Stimulated activated CD4-positive, alpha-beta T cell treated with anti-CD3 and anti-CD28 coated beads, Interleukin-12 subunit alpha, Interleukin-12 subunit beta, amount 100 ng/mL, for 48 hours (primary cell): ENCODE data around the gene NDUFV3.
"Not testable (repeated sequence)": the region's sequence is repeated elsewhere in the genome, so short reads cannot be mapped to it uniquely, and the experiment has no call there.

ENCODE experiments used
- DNase-seq, 3 donors: peaks; one replicate each; pipeline ENCODE4 v3.0.0-alpha.2; 2020; ENCODE audit warnings: low read depth in 2 of 3, low spot score in 1 of 3

Gene NDUFV3

GRCh38 chr21:42855937-42856335, 37.2 kb upstream of the NDUFV3 start:
- DNase-seq: no peak

DNA sequence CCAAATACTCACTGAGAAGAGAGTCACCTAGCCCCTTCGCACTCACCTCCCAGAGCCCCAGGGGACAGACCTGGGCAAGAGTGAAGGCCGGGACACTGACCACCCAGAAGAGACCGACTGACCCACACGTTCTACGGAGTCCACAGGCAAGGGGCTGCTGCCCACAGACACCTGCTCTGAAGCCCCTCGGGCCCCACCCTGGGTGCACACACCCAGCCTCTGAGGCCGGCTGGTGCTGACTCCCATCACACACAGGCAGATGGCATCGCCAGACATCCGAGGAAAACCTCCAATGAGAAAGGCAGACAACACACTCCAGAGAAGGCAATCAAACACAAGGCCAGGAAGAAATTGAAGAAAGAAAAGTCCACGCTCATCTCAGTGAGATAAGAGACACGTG, 35.9 kb upstream of the NDUFV3 start:
- DNase-seq: no peak

GRCh38 chr21:42858185-42858847, 34.8 kb upstream of the NDUFV3 start:
- DNase-seq: no peak

- DNase-seq: no peak
These were observed 33.9 kb upstream of the NDUFV3 start for GRCh38 chr21:42858957-42859890.

GRCh38 chr21:42859891-42860230, 33.2 kb upstream of the NDUFV3 start:
- no peak for DNase-seq

GRCh38 chr21:42860345-42860744, 32.8 kb upstream of the NDUFV3 start:
- DNase-seq: no peak

DNA sequence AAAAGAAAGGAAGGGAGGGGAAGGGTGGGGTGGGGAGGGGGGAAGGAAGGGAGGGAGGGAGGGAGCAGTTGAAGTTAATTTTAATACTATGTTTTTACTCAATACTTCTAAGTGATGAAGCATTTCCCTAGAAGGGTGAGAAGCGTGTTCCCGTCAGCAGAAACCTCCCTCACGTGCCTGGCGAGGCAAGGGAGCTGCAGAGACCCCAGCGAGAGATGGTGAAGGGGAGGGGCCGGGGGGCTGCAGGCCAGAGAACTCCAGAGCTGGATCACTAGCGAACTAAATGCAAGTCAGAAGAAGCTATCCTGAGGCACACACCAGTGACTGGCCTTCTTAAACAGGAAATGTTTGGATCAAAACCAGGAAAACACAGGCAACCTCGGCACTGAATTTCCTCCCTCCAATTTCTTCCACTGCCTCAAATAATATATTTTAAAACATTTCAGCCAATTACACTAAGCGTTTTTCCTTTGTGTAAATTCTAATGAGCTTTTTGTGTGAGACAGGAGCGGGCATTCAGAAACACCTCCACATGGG, 31.7 kb upstream of the NDUFV3 start:
- DNase-seq: no peak

DNA sequence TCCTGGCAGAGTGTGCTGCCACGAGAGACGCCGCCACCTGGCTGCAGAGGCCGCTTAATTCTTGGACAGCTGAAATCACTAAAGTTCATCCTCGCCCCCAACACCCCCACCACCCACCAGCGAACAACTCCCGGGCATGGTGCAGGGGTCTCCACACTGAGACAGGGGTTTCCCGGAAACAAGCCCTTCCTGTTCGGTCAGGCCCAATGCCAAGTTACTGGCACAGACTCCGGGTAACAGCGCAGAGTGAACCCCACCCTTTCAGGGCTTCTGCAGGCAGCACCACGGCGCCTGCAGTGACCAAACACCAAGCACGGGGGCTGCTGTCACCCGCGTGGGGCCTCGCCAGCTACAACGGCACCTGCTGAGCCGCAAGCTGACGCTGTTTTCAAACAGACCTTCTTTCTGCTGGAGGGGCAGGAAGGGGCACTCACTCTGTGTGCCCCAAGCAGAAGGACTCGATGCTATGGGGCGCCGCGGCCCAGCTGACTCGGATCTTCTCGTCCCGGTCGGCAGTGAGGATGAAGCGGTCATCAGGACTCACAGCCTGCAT, 31.2 kb upstream of the NDUFV3 start:
- DNase-seq: no peak

- DNase-seq: no peak
These were observed 30.2 kb upstream of the NDUFV3 start for GRCh38 chr21:42862774-42863503.

- no peak for DNase-seq
These were observed 29.6 kb upstream of the NDUFV3 start for GRCh38 chr21:42863504-42863870.

GRCh38 chr21:42864286-42864685, 28.8 kb upstream of the NDUFV3 start:
- DNase-seq: no peak

DNA sequence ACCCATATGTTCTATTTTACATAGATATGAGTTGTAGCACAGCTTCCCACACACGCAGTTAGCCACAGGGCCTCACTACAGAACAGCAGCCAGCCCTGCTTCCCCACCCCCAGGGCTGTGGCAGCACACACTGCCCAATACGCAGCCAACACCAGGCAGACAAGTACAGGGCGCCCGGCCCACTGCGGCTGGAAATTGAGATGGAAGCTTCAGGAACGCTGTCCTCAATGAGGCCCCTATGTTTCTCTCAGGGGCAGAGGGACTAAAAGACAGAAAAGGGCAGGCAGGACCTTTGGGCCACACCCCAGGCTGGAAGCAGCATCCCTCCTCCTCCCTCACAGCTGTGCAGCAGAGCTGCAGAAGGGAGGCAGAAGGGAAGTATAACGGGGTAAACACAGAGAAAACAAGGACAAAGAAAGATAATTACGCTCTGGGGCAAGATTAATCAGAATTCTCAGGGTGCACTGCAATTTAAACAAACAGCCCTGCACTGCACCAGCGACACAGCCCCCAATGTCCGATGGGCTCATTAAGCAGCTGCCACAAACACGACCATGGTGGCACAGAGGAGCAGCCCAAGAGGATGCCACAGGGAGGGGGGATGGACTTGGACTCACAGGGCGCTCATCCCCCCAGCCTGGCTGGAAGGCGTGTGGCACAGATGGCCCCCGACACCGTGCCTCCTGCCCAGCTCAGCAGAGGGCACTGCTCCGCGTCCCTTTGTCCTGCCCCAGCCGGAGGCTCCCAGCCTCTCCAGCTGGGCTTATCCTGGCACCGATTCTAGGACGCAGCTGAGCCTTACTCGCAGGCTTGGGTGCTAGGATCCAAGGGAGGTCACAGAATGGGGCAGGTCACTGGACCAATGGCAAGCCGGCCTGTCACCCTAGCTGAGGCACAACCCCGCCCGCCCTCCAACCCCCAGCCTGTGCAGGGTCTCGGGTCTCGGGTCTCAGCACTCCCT, 28.0 kb upstream of the NDUFV3 start:
- DNase-seq: no peak

GRCh38 chr21:42865776-42866160, 27.3 kb upstream of the NDUFV3 start:
- no peak for DNase-seq

DNA sequence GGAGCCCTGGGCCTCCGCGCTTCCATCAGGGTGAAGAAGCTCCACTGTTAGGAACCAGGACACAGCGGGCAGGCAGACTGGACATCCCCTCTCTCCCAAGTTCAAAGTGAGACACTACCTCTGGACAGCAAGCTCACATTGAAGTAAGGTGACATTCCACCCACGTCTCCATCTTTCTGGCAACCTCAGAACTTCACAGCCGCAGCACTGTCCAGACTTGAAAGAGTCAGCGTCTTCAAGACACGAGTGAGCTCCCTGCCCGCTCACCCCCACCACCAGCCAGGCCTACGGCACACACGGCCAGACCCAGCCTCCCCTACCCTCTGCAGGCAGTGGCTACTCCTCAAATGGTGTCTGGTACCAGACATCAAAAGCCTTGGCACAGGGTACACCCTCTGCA, 24.9 kb upstream of the NDUFV3 start:
- DNase-seq: no peak

DNA sequence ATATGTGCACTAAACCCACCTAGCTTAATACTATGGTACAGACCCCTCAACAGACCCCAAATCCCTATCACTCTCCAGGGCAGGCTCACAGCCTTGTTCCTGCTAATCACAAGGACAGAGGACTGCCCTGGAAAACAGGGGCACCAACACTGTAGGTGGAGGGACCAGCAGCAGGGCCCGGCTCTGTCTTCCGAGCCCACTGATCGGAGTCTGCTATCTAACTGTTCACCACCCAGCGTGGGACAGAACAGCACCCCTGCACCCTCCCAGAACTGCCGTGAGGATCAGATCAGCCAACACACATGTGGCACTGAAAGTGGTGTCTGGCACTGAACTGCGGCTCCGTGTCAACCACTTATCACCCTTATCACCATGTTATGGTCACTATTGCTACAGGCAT, 20.0 kb upstream of the NDUFV3 start:
- no peak for DNase-seq

DNA sequence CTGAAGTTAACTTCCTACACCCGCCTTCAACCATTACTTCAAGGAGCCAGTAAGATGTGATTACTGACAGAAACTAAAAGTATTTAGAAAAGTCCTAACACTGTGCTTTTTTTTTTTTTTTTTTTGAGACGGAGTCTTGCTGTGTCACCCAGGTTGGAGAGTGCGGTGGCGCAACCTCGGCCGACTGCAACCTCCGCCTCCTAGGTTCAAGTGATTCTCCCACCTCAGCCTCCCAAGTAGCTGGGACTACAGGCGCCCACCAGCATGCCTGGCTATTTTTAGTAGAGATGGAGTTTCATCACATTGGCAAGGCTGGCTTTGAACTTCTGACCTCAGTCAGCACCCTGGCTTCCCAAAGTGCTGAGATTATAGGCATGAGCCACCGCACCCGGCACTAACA, 17.3 kb upstream of the NDUFV3 start:
- DNase-seq: not testable (repeated sequence)

DNA sequence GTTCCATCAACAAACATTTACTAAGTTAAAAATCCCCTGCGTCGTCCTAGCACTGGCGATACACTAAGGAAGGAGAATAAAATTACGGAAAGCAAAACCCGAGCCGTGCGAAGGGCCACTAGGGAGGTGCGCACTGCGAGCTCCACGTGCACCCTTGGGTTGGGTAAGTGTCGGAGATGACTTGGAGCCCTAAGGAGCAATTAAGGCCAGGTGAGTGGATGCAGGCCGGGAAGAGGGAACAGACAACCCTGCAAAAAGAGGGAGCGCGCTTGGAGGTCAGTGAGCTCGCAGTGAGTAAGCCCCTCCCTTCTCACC, 14.5 kb upstream of the NDUFV3 start:
- DNase-seq: peak in 1 of 3 donors; percentile 26

GRCh38 chr21:42878993-42879787, 13.9 kb upstream of the NDUFV3 start, which contains the start of gene WDR4:
Gene WDR4 (minus strand): TSS chr21:42879539. CDS start chr21:42879495, 44 bp downstream.
- DNase-seq: peak; percentile 96 to 99 (median 99)

DNA sequence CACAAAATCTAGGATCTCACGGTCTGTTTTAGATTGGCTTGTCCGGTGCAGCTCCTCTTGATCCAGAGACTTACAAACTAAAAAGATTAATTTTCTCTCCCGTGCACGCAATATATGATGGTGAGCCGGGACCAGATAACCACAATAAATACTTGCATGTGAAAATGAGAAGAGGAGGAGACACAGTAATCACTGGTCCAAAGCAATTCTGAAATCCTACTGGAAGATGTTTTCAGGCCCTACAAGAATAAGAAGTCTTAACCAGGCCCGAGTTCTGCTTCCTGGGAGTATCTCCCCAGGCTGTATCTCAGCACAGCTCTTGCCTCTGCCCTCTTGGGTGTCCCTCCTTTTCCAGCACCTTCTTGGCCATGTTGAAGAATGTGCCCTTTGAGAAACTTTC, 12.8 kb upstream of the NDUFV3 start:
- no peak for DNase-seq

- no peak for DNase-seq
These were observed 9.2 kb upstream of the NDUFV3 start for GRCh38 chr21:42883921-42884320.
